Glomerular endothelial cell (primary cell): ENCODE results near the gene LIN7B. TPM values are rescaled to one million over a fixed set of nuclear protein-coding genes. Genes with fewer than 3 reads are reported as not detected.

Experiments used
- DNase-seq: peaks from one replicate; pipeline ENCODE4 v3.0.0-alpha.2; 2011; ENCODE audit warnings: low read depth, low spot score; ENCODE audit errors: extremely low read depth
- total RNA-seq: library from RNA; depleted of rRNA; stranded (reverse); fragments of >200 nt; gene quantifications from 2 replicates; pipeline ENCODE4 v1.2.3, GENCODE V29; 2015

The LIN7B gene
- total RNA-seq, 1 donor from 2014 or later: 5.4 TPM

DNA sequence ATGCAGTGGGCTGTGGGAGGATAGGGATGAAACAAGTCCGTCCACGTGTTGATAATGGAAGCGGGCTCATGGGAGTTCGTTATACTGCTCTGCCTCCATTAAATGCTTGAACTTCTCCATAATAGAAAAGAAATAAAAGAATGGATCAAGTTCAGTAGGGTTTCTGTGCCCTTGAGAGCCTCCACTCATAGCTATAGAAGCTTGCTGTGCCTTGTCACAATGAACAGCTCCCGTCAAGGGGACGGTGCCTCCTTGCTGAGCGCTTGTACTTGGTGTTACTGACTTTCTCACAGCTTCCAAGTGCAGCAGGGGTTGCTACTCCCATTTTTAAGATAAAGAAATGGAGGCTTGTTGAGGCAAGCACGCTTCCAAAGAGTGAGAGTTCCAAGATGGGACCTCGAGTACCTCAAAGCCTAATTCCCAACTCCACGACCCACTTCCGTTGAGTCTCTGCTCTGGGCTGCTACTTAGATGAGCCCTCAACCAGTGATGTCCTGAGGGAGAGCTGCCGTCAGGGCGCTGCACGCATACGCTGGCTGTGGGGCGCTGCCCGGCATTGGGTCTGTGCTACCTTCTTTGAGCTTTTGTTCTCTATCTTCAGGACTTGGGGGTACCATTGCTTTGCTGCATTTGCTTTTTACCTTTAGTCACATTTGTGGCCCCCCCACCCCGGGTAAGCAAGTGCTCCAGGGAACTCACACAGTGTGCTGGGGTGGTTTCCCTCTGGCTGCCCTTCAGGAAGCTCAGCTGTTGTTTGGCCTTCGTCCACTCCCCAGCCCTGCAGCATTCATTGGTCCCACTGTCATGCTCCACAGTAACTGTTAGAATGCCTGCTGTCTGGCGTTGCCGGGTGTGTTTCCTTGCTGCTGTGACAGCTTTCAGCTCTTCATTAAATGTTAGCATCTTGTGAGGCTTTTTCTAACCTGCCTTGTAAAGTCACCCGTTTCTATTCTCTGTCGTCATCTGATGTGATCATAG lies 19.4 kb upstream of the LIN7B start:
- no peak for DNase-seq

DNA sequence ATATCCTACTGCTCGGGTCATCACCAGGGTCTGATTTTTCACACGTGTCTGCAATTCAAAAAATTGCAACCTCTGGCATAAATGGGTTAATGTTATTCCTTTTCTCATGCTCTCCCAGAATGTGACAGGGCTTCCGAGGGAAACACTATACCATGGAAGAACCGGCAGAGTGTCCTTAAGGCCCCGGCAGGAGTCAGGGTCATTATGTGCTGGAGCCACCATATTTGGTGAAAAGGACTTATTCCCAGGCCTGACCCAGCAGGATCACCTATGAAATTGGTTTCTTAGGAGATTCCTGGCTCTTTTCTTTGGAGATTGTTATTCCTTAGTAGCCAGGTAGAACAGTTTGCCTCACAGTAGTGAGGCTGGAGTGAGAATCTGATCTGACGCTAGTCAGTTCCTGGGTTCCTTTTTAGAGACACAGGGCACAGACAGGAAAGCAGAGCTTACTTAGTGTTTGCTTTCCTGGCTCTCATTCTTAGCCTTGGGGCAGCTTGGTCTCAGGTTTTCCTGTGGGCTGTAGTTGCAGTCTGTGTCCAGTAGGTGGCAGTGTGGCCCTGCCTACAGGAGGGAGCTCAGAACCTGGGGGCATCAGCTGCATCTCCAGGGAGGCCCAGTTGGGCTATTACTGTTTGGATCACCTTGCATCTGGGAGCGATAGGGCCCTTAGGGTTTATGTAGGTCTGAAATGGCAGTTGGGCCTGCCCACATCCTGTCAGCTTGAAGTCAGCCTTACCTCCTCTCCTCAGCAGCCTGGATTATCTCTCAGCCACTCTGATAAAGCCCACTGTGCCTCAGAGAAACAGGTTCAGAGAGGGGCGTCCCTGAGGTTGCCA lies 16.5 kb upstream of the LIN7B start:
- no peak for DNase-seq

DNA sequence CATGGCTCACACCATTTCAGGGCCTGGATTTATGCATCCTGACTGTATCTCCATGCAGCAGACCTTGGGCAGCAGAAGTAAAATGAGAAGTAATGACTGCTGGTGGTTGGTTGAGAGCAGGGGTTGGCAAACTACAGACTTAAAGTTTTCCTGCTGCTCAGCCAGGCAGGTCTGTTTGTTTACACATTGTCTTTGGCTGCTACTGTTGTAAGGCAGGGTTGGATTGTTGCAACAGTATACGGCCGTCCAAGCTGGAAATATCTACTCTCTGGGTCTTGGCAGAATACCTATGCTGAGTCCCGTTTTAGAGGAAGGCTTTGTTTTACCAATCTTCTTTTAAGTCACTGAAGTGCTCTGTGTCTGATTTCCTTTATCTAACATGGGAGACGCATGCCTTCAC lies 15.4 kb upstream of the LIN7B start:
- no peak for DNase-seq

DNA sequence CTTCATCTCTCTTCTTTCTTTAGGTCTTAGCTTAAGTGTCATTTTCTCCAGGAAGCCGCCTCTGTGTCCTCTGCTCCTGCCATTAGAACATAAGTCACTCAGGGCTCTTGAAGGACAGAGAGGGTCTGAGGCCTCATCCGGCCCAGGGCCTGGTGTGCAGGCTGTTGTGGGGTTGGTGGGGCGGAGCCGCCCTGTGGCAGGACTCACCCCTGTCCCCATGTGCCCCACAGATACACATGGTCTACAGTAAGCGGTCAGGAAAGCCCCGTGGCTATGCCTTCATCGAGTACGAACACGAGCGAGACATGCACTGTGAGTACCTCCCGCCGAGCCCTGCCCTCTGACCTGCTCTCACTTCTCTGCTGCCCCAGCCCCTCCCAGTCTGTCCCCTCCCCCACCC lies 13.0 kb upstream of the LIN7B start:
- DNase-seq: no peak

DNA sequence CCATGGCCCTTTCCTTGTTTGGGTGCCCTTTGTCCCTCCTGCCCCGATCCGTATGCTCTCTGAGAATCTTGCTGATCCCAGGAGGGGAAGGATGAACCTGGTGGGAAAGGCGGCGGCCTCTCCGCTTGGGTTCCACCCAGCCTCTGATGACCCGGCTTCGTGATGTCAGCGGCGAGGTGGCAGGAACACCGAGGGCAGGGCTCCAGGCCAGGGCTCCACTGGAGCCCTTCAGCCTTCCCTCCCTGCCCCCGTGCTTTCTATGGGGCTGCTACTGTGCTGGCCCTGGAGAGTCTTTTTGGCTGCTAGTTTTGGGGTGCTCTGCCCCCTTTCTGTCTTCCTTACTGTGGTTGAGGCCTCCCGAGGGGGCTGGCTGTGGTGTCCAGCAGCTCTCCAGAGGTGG lies 11.9 kb upstream of the LIN7B start:
- DNase-seq: no peak

DNA sequence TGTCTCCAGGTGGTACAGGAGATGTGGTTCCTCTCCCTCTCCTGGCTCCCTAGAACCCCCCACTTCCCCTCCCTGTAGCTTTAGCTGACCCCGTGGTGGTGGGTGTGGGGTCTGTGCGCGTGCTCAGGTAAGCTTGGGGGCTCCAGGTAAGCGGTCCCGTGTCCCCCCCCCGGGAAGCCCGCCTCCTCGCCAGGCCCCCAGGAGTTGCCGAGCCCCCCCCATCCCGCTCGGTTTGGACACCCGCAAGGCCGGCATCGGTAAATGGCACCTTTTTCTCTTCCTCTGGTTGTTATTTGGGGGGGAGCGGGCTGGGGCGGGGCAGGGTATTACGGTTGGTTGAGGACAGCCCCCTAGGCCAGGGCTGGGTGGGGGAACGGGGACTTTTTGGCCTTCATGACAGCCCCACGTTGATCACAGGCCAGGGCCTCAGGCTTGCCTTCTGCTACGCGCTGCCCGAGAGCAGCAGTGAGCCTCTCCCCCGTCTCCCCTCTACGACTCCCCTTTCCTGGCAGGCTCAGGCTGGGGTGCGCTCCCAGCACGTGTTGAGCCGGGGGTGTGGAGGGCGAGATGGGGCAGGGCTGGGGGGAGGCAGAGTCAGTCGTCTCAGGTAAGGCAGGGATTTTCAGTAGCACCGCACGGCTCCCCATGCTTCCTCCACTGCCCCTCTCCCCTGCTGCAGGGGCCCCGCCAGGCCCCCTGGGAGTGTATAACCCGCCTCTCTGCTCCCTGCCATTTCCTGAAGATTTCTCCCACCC lies 10.7 kb upstream of the LIN7B start:
- no peak for DNase-seq

DNA sequence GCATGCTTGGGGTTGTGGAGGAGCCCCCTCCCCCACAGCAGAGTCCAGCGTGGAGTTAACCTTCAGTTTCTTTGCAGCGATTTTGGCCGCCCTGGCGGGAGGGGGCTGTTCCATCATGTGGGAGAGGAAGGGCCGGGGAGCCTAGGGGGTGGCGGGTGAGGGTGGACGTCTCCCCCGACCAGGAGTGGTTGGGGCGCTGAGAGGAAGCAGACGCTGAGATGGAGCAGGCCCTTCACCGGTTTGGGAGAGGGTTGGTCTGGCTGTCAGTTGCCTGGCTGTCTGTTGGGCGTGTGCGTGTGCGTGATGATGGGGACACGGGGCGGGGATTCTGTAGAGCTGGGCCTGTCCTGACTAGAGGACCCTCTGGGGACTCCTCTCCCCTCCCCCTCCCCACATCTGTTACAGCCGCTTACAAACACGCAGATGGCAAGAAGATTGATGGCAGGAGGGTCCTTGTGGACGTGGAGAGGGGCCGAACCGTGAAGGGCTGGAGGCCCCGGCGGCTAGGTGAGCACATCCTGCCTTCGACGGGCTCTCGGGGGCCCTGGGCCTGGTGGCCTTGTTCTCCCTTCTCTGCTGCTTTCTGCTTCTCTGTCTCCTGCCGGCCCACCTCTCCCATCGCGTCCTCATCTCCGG lies 9.8 kb upstream of the LIN7B start:
- no peak for DNase-seq

DNA sequence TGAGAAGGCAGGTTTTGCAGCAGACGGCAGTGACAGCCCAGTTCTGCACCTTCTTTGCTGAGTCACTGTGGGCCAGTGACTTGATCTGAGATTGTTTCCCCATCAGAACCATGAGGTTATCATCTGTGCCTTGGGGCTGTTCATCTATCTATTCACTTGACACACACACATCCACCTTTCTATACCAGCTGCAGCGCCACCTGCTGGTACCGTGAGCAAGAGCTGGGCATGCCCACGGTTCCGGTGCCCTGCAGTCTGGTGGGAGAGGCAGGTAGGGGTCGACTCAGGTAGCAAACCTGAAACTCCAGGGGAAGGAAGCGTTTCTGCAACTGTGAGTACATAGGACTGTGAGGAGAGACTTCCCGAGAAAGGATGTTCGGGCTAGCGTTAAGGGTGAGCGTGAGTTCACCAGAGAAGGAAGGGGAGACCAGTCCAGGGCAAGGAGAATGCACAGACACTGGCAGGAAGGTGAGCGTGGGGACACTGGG lies 7.5 kb upstream of the LIN7B start:
- DNase-seq: no peak

DNA sequence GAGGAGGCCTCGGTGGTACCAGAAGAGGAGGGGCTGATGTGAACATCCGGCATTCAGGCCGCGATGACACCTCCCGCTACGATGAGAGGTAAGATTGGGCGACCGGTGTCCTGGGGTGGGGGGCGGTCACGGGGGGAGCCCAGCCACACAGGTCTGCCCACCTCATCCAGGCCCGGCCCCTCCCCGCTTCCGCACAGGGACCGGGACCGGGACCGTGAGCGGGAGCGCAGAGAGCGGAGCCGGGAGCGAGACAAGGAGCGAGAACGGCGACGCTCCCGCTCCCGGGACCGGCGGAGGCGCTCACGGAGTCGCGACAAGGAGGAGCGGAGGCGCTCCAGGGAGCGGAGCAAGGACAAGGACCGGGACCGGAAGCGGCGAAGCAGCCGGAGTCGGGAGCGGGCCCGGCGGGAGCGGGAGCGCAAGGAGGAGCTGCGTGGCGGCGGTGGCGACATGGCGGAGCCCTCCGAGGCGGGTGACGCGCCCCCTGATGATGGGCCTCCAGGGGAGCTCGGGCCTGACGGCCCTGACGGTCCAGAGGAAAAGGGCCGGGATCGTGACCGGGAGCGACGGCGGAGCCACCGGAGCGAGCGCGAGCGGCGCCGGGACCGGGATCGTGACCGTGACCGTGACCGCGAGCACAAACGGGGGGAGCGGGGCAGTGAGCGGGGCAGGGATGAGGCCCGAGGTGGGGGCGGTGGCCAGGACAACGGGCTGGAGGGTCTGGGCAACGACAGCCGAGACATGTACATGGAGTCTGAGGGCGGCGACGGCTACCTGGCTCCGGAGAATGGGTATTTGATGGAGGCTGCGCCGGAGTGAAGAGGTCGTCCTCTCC lies 6.3 kb upstream of the LIN7B start:
- DNase-seq: no peak

DNA sequence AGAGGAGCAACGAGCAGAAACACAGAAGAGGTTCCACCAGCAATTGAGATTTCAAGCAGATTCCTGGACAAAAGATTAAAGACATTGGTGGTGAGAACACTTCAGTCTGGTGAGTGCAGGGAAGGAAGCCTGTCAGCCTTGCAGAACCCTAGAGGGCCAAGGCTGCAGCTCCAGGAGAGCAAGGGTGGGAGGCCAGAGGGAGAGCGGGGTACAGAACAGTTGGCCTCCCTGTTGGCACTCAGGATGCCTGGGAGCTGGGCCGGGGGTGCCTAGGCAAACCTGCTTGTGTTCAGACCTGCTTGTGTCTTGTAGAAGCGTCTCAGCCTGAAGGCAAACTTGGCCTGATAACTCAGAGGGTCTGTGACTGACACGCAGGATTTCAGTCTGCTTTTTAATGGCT lies 5.1 kb upstream of the LIN7B start:
- DNase-seq: no peak

DNA sequence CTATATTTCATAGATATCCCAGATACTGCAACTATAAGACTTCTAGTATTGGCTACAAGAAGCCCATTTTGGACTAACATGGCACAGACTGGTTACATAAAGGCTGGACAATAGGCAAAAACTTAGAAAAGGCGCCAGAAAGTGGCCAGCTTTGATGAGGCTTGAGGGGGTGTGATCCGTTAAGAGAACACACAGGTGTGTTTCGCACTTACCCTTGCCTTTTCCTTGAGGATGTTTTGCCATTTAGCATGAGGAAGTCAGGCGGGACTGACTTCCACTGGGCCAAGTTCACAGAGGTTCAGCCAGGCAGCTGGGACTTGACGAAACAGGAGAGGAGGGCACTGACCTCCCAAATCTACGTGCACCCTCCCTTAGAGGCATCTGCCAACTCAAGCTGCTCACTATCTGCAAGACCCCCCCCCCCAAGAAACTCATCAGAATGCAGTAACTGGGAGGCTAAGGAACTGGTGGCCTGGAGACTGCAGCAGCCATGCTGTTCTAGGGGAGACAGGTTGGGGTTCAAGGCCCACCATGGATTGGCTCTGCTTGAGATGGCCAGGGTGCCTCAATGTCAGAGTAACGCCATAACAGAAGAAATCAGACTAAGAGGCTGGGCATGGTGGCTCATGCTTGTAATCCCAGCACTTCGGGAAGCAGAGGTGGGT lies 4.5 kb upstream of the LIN7B start:
- no peak for DNase-seq

DNA sequence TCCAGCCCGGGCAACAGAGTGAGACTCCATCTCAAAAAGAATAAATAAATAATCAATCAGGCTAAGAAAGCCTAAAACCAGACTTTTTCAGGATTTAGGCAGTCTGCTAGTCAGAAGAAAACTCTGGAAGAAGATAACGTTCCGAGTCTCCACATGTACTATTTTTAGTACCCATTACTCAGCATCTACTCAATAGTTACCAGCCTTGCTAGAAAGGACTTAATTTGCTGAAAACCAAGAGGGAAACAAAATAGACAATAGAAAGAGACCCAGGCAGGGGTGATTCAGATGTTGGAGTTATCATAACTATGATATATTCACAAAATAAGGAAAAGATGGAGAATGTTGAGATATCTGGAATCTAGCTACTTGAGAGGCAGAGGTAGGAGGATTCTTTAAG lies 3.6 kb upstream of the LIN7B start:
- no peak for DNase-seq

DNA sequence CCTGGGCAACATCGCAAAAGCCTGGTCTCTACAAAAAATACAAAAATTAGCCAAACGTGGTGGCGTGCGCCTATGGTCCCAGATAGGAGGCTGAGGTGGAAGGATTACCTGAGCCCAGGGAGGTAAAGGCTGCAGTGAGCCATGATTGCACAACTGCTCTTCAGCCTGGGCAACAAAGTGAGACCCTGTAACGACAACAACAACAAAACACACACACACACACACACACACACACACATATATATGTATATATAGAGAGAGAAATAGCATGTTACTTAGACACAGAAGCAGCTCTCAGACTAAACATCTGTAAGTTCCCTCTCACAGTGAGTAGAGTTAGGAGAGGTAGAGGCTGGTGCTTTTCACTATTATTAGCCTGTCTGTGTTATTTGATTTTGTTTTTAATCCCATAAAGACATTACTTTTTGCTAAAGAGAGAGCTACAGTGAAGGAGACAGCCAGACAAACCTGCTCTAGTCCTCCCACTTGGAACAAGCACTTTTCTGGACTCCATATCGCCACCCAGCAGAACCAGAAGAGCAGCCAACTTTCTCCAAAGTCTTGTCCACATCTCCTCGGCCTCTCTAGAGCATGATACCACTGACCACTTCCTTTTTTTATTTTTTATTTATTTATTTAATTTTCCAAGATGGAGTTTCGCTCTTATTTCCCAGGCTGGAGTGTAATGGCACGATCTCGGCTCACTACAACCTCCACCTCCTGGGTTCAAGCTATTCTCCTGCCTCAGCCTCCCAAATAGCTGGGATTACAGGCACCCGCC lies 2.8 kb upstream of the LIN7B start:
- DNase-seq: no peak

DNA sequence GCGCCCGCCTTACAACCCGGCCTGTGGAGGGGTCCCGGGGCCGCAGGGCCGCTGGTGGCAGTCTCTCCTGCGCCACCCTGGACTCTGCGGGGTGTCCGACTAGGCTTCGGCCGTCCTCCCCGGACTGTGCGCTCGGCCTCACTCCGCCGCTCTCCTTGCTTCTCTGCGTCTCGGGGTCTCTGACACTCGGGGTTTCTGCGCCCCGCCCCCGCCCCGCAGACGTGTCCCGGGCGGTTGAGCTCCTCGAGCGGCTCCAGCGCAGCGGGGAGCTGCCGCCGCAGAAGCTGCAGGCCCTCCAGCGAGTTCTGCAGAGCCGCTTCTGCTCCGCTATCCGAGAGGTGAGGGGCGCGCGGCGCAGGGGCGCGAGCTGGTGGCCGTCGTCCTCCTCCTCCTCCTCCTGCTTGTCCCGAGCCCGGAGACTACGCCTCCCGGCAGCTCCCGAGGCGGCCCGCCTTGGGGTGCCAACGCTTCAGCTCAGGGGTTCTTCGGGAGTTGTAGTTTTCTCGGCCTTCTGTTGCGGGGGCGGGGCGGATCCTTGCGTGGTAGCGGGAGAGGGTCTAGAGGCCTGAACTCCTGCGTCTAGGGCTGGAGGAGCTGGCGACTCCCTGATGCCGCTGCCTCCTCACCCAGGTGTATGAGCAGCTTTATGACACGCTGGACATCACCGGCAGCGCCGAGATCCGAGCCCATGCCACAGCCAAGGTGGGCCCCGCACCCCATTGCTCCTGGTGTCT lies 627 bp downstream of the LIN7B start:
- no peak for DNase-seq

DNA sequence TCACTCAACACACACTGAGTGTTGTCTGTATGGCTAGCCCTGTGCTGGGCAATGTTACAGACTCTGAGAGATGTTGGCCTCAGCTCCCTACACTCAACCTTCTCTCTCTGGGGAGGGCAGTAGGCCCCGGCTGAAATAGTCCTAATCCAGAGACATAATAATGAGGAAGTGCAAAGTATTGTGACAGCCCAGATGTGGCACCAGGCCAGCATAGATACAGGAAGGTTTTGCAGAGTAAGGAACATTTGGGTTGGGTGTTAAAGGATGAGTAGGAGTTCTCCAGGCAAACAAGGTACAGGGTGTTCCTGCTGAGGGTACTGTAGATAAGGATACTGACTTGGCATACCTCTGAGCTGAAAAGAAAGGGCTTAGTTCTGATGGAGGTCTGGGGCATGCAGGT lies 2.4 kb downstream of the LIN7B start:
- DNase-seq: no peak

DNA sequence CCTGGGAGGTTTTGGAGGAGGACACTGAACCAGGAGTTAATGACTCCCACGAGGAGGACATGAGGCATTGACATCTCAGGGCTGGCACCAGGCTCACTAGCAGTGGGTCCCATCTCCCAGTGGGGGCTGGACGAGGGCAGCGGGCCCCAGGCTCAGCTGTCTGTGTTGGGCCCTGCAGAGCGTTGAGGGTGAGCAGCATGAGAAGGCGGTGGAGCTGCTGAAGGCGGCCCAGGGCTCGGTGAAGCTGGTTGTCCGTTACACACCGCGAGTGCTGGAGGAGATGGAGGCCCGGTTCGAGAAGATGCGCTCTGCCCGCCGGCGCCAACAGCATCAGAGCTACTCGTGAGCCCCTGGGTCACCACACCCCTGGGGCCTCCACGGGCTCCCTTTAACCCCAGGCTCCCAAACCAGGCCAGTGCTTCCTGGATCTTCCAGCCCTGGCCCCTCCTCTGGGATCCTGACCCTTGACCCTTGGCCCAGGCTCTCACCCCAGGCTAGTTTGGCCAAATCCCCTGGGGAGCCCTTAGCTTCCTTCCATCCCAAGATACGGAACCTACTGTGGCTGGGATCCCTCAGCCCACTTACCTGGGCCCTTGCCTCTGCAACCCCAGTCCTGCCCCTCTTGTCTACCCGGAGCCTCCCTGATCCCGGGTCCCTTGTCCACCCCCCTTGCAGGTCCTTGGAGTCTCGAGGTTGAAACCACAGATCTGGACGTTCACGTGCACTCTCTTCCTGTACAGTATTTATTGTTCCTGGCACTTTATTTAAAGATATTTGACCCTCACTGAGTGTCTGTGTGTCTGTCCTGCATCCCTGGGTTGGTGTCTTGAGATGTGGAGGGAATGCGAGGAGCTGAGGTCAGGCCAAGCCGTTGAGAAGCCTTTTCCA lies 3.8 kb downstream of the LIN7B start:
- DNase-seq: no peak
